NCI-H2107 treated with DMSO at 0.1 percent for 48 hours (cell line): Measurements from ENCODE around the gene ABCC8.

Experiments used
- DNase-seq: peaks from one replicate; lab custom pipeline; 2025; ENCODE audit not compliant: unreplicated experiment; lab: John Stamatoyannopoulos, UW

The ABCC8 gene

DNA sequence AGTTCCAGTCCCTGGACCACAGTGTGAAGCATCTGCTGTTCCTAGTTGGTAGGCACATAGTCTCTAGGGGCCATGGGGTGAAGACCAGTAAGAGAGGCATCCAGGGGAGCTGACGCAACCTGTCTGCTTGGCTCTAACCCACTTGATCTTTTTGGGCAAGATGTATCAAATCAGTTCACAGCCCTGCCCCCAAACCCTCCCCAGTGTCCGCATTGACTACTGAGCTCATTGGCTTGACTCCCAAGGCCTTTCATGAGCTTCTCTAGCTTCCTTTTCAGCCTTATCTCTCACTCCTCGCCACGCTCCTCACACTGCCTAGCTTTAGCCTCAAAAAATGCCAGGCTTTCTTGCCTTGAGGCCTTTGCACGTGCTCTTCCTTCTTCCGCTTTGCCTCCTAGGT is 29.7 kb upstream of the ABCC8 start:
- no peak for DNase-seq

DNA sequence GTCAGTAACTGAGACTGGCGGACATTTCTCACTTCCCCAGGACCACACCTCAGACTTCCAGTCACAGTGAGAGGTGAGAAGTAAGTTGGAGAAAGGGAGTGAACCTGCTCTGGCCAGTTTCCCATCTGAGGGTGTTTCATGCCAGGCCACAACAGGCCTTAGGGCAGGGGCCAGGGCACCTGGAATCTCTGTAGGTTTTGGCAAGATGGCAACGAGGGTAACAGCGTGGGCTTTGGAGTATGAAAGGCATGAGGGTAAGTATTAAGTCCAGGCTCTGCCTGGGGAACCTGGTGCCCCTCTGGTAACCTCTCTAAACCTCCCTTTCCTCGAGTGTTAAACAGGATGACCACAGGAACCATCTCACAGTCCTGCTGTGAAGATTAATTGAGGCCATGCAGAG is 28.5 kb upstream of the ABCC8 start:
- DNase-seq: no peak

DNA sequence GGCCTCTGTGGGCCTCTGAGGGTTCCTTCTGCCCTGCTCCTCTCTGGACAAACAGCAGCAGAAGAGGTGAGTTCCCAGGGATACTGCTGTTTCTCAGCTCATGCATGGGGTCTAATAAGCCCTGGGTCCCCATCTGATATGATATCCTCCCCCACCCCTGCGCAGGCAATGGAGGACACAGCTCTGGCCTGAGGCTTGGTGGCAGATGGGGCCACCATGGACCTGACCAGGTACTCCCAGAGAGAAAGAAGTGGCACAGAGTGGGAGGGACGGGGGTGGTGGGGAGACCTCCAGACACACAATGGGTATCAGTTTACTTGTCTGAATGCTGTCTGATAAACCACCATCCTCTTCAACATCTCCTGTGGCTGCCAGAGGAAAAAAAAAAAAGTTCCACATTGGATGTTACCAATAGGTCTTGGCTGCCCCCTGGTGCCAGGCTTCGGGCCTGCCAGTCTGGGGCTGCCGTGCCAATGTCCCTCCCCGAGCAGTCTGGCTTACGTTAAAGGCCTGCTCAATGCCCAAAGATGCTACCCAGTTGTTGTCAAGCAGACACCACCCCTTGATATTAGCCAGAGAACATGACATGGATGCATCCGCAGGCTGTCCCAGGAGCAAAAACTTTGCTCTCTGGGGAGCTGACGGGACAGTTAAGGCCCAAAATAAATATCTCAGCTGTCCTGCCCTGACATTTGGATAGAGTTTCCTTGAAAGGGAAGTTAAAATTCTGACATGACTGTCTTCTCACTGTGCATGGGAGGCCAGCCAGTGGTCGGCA is 27.9 kb upstream of the ABCC8 start:
- peak; percentile 70 for DNase-seq

DNA sequence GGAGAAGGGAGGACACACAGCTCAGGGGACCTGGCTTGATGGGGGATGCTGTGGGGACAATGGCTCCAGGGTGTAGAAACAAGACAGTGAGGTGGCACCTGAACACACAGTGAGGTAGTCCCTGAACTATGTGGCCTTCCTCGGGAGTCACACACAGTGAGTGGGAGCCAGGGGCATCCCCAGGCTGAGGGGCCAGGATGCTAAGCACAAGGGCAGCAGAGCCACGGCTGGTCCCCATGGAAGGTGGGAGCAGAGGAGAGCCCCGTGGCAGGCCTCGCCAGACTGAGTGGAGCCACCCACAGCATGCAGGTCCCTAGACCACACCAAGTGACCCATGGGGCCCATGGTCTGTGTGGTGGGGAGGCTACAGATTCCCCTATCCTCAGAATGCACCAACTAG is 26.0 kb upstream of the ABCC8 start:
- no peak for DNase-seq

DNA sequence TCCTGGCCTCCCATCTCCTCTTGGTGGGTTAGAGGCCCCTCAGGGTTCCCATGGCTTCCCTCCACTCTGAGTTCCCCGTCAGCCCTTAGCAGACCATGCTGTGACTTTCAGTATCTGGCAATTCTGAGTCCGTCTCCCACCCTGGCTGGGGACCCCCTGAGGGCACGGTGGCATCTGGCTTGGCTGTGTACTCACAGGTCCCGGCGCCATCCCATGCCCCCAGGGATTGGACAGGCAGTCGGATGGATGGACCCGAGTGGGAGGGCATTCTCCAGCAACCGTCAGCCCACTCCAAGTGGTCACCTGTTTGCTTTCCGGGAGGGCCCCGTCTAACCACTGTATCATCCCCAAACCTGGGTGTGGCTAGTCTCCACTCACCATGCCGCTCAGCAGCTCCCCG is 24.0 kb upstream of the ABCC8 start:
- no peak for DNase-seq

DNA sequence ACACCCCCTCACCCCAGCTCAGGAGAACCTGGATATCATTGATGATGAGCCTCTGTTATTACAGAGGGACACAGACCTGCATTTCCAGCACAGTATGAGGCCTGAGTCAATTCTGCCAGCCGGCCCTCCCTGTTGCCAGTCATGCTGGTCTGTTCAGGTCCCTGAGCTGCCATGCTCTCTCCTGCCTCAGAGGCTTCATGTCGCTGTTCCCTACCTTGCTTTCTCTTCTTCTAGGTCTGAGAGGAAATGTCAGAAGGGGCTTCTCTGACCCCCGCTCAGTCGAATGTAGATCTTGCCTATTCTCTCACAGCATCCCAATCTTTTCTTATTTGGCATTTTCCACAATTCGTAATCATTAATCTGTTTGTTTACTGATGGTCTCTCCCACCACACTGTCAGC is 21.8 kb upstream of the ABCC8 start:
- DNase-seq: no peak

DNA sequence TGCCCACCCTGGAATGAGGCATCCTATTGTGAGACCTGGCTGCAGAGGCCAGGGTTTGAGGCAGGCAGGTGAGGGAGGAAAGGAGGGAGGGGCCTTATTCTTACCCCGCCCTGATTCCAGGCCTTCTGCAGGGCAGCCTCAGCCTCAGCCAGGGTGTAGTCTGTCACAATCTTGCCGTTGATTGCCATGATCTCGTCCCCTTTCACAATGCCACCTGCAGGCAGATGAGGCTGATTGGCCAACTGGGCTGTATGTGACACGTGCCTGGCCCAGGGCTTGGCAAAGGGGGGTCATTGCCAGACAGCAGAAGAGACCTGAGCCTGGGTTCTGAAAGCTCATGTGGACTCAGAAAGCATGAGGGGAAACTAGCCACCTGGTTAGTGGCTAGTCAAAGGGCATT is 21.4 kb upstream of the ABCC8 start:
- no peak for DNase-seq

DNA sequence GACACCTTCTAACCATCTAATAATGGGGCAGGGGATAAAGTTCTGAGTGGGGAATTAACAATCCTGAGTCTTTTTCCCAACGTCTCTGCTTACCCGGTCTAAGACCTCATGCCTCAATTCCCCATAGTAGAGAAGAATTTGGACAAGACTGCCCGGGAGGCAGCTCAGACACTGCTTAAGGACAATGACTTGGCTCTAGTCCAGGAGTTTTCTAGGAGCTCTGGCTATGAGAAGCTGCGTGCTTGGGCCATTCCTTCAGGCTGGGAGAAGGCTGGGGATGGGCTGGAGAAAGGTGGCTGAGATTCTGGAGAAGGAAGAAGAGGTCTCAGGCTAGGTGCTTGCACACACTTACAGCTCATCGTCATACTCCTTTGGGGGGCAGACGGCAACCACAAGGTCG is 19.8 kb upstream of the ABCC8 start:
- no peak for DNase-seq

DNA sequence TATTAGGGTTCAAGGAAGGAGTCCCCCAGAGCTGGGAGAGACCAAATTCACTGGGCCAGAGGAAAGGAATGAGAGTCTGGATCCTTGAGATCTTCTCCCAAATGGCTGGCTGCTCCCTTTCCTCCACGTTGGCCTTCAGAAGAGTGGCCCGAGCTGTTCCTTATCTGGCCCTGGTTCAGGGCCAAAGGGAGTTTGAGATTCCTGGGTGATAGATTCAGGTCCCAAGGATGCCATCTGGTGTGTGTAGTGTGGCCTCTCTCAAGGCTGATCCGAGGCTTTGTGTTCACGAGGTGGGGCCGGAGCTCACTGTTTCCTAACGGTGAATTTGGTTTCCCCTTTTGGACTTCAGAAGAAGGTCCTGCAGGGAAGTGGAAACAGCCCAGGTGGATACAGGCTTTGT is 17.4 kb upstream of the ABCC8 start:
- no peak for DNase-seq

DNA sequence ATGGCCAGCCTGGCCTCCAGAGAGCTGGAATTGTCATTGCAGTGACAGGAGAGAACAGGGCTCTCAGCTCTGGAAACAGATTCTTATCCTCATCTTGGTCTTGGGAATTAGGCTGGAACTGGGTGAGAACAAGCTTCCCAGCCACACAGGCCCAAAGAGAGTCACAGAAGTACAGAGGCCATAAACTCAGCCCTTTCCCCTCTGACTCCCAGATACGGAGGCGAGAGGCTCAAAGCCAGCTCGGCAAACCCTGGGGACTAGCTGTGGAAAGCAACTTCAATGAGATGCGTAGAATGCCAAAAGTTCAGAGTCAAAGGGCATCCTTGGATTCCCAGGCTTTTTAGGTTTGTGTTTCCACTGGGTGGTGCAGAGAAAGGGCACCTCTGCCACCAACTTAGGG is 14.3 kb upstream of the ABCC8 start:
- no peak for DNase-seq

DNA sequence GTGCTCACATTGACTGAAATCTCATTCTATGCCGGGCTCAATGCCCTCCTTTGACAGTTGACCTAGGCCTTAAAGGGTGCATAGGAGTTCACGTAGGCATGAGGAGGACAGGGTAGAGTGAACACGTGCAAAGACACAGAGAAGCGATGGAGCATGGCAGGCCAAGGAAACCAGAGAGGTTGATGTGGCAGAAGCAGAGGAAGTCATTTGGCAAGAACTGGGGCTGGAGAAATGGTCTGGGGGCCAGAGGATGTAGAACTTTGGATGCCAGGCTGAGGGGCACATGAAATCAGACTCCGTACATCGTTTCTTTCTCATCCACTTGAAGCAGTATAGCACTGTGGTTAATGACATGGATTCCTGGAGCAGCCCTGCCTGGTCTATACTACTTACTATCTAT is 13.6 kb upstream of the ABCC8 start:
- no peak for DNase-seq

DNA sequence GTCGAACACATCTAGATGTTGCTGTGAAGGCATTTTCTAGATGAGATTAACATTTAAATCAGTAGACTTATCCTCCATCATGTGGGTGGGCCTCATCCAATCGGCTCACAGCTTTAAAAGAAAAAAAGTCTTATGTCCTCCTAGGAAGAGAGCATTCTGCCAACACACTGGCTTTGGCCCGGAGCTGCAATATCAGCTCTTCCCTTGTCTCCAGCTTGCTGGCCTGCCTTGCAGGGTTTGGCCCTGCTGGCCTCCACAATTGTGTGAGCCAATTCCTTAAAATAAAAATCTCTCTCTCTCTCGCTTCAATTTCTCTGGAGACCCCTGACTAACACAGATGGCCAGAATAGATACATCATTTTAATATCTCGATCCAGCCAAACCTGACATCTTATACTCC is 13.1 kb upstream of the ABCC8 start:
- no peak for DNase-seq

DNA sequence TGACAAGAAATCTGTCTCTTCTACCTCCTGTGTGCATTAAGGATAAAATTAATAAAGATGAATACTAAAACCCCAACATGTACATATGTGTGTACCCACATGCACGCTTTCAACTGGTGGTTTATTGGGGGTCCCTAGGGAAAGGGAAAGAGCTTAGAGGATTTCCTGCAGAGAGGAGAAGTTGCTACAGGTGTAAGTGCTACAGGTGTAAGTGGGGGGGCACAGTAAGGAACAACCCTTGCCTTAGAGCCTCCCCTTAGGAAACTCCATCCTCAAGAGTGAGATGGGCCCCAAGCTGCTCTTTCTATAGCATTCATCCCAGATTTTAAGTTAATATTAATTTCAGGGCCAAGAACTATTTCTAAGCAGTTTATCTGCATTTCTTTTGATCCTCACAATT is 11.9 kb upstream of the ABCC8 start:
- DNase-seq: no peak

DNA sequence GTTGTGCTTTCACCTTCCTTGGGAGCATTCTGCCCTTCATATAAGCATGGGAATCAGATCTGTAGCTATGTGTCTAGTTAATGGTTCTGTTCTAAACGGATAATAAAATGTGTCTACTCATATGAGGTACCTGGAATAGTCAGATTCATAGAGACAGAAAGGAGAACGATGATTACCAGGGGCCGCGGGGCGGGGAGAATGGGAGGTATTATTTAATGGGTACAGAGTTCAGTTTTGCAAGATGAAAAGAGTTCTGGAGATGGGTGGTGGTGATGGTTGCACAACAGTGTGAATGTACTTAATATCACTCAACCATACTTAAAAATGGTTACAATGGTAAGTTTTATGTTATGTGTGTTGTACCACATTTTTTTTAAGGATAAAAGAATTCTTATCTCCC is 10.0 kb upstream of the ABCC8 start:
- no peak for DNase-seq

DNA sequence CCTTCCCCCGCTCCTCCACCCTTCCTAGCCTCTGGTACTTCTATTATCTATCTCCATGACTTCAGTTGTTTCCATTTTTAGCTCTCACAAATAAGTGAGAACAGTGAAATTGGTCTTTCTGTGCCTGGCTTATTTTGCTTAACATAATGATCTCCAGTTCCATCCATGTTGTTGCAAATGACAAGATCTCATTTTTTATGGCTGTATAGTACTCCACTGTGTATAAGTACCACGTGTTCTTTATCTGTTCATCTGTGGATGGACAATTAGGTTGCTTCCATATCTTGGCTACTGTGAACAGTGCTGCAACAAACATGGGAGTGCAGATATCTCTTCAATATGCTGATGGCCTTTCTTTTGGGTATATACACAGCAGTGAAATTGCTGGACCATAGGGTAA is 6.9 kb upstream of the ABCC8 start:
- DNase-seq: no peak

DNA sequence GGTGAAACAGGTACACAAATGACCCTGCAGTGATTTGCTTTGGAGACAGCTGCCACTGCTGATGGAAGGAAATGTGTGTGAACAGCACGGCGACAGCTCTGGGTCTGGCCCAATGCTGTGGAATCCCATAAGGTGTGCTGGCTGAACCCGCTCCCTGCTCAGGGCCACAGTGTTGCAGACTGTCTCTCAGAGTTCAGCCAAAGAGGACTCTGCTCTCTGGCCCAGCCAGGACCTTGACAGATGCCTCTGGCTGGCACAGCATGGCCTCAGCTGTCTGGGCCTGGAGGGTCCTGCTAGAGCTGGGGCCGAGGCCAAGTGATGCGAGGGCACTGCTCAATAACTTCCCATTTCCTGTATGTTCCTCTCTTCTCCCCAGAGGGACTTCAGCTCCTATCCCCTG is 5.3 kb upstream of the ABCC8 start:
- DNase-seq: no peak

DNA sequence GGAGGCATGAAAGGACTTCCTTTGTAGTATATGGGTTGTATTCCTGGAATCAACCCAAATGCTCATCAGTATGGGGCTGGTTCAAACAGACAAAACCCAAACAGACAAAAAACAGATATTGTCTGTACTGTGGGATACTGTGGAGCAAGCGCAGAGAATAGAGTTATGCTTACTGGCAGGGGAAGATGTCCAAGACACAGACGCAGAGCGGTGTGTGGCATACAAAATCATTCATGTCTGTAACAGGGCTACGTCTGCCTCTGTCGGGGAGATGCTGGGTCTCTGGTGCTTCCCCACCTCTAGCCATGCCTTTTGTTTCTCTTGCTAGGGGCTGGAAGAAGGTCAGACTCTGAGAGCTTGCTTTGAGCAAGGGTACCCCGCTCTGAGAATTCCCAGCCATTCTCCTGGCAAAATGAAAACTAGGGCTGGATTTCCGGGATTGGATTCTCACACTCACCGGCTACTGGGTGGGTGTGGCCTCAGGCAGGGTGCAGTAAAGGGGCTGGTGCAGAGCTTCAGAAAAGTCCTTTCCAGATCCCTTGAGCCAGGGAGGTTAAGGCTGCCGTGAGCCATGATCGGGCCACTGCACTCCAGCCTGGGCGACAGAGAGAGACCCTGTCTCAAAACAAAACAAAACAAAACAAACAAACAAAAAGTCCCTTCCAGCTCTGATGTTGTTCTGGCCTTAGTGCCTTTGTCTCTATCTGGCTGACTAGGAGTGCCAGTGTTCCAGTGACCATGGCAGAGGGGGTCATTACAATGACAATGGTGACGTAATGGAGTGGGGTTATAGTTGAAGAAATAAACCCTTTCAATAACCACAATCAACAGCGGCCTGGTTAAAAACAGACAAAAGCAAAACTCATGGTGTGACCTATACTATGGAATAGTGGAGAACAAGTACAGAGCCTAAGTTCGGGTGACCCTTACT is 2.9 kb upstream of the ABCC8 start:
- DNase-seq: peak; percentile 7

DNA sequence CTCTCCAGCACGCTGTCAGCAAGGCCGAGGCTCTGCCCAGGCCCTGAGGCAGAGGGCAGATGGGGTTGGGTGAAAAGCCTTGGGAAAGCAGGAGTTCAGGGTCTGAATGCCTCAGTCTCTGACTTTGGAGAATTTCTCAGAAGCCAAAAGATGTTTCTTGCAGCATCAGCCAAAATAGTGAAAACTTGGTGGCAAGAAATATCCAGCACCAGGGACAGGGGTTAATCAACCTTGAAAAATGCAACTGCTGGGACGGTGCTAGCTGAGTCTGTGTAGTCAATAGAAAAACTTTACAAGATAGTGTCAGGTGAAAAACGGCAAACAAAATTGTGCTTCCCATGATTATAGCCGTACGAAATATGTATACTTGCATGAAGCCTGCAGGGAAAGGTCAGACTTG is 1.4 kb upstream of the ABCC8 start:
- DNase-seq: no peak

DNA sequence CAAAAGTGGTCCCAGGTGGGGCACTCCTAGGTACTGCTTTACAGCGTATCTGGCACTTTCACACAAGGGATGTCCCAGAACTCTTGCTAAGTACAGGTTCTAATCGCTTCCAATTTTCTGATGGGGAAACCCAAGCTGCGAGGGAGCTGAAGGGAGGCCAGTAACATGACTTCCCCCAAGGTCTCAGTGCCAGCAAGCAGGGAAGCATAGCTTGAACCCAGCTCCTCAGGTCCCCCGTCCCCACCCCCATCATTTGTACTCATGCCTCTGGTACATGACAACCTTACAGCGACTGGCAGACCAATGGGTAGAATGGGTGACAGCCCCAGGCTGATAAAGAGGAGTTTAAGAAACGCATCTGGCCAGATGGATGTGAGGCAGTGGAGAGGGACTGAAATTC is 716 bp upstream of the ABCC8 start:
- DNase-seq: no peak

DNA sequence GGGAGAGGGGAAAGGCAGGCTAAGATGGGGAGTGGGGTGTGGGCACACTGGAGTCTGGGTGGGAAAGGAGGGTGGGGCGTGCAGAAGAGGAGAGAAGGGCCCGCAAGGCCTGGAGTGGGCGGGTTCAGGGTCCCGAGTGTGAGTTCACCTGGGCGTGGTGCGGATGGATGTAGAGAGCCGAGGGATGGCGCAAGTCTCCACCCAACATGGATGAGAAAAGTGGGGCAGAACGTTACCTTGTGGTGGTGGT is 364 bp upstream of the ABCC8 start:
- no peak for DNase-seq

DNA sequence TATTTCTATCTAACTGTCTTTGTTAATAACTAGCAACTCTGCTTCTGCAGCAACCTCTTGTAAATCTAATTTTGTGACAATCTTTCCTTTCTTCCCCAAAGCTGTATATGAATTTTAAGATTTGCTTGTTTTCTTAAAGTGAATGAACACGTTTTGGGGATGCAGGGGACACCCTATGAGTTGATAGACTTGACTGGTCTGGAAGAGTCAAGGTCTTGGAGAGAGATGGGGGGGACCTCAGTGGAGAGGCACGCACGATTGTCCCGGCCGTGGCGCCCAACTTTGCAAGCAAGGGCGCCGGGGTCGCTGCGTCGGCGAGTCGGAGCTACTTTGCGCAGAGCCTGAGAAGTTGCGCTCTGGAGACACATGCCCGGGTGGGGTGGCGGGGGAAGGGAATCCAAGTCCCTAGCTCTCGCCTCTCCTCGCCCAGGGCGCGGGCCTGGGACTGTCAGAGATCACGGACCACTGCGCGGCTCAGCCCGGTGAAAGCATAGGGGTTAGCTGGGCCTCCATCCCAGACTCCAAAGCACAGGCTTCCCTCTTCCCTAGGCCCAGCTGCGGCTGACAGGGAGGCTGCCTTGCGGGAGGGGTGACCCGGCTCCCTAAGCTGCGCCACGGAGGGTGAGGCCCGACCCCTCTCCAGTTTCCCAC is 854 bp downstream of the ABCC8 start:
- no peak for DNase-seq

DNA sequence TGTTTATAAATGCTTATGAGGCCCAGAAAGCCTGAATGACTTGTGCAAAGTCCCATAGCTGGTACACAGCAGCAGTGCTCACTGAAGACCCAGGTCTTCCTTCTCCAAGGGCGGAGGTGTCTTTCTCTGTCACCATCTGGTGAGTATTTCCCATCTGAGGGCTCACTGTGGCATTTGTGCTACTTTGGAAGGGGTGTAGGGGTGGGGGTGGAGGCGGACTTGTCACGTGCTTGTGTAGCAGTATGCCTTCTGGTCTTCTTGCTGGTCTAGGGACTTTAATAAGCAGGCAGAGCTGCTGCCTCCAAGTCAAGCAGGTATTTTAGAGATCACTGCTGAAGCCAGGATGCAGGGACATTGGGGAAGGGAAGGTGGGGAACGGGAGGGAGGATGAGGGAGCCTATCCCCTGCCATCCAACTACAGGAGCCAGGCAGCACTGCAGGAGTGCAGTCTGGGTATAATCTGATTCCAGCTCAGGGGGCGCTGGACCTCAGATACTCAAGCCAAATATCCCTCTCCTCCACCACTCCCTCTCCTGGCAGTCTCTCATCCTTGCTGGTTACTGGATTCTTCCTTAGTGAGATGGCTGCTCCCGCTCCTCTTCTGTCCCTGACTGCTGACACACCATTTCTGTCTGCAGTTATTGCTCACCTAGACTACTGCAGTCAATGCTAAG is 3.4 kb downstream of the ABCC8 start:
- no peak for DNase-seq
